Measurements from ENCODE around the gene ZNF48.
A peak's percentile ranks its signal among the peaks of the same experiment; 100 is the strongest.

The ZNF48 gene

DNA sequence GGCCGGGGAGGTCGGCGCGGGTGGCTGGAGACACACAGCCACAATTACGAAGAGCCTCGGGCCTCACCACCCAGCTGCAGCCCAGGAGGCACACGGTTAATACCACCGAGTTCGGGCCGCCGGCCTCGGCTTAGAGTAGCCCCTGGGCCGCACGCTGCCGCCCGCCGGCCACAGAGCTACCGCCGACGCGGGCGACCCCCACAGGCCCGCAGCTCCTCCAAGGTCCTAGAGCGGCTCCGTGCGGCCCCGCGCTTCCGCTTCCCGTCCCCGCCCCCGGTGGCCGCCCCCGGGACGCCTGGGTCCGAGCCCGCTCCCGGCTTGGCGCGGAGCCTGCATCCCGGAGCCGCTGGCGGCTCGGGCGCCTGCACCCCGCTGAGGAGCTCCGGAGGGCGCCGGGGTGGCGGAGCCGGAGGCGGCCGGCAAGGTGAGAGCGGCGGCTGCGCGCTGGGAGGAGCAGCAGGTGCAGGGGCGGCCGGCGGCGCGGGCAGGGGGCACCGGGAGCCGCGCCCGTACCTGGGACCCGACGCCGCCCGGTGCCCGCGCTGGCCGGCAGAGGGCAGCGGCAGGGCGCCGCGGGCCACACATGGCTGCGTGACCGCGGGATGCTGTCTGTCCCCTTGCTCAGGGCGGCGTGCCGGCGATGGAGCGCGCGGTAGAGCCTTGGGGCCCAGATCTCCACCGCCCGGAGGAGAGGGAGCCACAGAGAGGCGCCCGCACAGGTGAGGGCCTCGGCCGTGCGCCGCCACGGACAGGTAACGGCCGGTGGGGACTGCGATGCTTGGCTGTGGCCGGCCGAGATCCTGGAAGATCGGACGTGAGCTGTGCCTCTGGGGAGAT is at the start of gene ZNF48:
Gene ZNF48, plus strand, starts transcription at position 266 of the 837 bp plus-strand sequence. Its CDS starts 375 bp downstream, at position 641.
- peak; percentile 54 for DNase-seq

DNA sequence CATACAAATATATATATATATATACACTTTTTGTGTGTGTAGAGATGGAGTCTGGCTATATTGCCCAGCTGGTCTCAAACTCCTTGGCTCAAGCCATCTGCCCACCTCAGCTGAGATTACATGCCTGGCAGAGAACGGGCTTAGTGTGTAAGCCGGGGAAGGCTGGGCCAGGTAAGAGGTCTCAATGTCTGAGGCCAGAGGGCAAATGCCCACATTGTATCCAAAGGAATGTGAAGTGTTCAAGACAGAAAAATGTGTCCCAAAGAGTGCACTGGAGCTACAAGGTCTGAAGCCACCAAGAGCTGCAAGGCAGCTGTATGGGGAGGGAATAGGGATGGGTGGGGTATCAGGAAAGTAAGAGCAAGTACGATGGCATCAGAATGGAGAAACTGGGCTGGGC is 48.9 kb upstream of the ZNF48 start:
- no peak for DNase-seq

DNA sequence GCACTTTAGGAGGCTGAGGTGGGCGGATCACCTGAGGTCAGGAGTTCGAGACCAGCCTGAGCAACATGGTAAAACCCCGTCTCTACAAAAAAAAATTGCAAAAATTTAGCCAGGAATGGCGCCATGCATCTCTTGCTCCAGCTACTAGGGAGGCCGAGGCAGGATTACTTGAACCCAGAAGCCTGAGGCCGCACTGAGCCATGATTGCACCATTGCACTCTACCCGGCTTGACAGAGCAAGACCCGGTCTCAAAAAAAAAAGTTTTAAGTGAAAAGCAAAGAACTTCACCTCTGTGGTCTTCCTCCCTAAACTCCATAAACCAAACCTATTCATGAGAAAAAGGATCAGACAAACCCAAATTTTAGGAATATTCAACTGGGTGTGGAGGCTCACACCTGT is 47.1 kb upstream of the ZNF48 start:
- DNase-seq, result no peak

DNA sequence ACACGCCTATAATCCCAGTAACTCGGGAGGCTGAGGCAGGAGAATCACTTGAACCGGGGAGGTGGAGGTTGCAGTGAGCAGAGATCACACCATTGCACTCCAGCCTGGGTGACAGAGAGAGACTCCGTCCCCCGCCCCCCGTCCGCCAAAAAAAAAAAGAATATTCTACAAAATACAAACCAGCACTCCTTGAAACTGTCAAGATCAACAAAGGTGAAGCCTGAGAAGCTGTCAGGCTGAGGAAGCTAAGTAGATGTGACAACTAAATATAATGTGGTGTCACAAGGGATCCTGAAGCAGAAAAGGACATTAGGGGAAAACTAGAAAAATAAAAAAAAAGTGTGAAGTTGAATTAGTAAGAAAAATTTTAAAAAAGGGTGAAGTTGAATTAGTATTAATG is 46.3 kb upstream of the ZNF48 start:
- DNase-seq, result no peak

DNA sequence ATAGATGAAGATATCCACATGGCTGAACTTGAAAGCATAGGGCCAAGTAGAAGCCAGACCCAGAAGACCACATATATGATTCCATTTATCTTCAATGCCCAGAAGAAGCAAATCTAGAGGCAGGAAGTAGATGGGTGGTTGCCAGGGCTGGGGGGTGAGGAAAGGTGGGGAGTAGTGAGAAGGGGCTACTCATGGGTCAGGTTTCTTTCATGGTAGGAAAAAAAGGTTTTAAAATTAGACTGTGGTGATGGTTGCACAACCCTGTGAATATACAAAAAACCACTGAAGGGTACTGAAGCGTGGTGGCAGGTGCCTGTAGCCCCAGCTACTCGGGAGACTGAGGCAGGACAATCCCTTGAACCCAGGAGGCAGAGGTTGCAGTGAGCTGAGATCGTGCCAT is 45.5 kb upstream of the ZNF48 start:
- DNase-seq, result peak; percentile 54

DNA sequence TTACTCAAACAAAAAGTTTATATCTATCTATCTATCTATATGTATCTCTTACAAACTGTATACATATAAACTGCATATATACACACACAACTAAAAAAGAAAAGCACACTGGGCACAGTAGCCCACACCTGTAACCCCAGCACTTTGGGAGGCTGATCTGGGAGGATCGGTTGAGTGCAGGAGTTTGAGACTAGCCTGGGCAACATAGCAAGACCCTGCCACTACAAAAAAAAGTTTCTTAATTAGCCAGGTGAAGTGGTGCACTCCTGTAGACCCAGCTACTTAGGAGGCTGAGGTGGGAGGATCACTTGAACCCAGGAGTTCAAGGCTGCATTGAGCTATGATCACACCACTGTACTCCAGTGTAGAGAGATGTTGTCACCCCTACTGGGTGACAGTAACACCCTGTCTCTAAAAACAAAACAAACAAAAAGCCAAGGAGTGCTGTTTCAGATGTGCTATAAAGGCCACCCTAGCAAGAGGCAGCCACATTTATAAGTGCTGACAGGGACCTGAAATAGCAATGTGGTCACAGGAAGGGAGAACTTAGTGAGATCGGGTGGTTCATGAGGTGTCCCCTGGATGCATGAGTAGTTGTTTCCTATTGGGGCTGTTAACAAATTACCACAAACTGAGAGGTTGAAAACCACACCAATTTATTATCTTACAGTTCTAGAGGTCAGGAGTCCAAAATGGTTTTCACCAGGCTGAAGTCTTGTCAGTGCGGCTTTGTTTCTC is 44.9 kb upstream of the ZNF48 start:
- peak; percentile 63 for DNase-seq

DNA sequence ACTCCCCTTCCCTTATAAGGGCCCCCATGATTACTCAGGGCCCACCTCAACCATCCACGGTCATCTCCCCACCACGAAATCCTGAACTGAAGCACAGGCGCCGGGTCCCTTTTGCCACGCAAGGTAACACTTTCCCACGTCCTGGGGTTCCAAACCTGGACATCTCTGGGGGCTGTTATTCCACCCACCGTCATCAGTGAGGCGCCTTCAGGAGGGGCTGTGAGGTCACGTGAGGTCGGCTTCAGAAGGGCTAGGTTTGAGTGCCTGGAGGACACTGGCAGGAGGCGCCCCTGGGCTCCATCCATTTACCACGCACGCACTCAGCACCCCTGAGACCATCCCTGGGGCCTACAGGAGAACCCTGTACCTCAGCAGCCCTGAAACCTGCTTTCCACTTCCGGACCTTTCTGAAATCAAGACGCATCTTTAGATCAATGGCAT is 44.2 kb upstream of the ZNF48 start:
- no peak for DNase-seq

DNA sequence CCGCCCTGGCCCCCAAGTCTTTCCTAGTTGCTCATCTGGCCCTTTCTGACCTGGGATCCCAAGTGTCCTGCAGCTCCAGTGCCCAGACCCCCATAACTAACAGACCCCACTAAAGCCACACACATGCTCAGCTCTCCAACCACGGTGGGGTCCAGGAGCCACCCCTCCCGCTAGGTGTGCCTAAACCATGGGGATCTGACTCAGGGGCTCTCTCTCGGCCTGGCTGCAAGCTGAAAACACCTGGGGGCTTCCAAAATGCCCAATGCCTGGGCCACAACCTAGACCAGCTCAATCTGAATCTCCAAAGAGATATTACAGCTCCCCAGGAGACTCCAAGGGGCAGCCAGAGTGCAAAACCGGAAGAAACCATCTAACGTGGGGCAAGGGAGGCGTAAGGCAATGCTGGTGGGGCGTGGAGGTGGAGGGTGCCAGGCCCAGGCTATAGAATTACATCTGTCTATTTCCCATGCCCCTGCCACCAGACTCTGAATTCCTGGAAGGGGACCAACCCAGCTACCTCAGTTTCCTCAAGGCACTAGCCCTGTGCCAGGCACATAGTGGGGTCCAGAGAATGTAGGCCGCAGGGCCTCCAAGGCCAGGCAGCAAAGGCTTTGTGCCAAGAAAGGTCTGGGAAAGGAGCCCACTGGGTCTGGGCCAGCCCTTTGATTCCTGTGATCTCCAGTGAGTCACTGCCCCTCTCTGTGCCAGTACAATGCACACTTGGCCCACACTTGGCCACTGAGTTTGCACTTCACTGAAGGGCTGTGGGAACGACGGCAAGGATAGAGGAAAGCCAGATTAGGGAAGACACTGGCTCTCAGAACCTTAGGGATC is 43.4 kb upstream of the ZNF48 start:
- no peak for DNase-seq

DNA sequence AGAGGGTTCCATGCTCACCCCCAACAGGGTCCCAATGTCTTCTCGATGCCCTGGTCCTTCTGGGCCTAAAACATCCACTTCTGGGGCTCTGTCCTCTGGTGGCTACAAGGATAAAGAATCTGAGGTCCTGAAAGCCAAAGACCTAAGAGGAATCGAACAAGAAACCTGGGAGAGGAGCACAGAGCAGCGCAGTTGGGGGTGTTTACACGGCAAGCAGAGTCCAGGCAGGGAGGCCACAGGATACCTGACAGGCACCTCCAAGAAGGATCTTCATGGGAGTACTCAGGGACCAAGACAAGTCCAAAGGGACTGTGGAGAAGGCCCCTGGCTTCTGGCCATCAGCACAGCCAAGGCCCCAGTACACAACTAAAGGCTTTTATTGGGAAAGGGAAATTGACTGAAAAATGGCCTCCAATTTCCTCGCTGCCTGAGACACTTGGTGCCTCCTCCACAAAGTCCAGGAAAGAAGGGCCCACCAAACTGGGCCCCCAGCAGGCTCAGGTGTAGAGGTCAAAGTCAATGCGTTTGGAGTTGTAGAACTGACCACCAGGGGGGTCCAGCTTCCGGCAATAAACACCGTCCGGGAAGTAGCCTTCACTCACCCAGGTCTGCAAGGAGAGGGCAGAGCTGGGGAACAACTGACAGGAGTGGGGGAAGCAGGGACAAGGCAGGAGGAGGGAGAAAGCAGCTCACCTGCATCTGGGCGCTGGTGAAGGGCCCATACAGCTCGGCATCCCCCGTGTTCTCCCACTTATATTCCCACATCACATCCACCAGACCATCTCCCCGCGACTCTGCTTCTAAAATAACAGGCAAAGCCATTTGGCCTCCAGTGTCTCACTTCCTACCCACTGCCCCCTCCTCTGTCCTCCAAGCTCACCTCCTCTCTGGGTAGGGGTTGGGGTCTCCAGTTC is 42.5 kb upstream of the ZNF48 start:
- DNase-seq, result no peak

DNA sequence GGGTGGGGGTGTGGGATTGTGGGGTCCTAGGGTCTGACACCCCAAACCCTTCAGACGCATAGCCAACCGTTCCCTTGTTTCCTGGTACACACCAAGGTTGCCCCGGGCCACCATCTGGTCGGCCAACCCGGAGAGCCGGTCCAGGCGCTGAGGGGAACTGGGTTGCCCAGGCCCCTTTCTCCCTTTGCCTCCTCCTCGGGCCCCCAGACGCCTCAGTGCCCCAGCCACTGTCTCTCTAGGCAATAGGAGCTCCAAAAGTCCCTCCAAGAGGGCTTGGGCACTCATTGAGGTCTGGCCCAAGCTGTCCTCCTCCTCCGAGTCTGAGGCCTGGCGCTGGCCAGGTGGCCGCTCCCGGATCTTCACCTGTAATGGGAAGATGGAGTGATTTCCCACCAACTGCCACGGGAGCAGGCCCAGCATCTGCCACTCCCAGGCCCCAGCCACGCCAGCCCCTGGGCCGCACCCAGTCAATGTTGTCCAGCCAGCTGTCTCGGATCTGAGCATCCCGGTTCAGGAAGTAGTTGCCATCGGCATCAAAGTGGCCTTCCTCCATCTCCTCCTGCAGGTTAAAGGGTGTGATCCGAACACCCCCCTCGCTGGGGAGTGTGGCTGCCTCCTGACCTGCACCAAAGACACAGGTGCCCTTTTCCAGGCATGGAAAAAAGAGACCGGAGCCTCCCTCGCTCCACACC is 41.6 kb upstream of the ZNF48 start:
- no peak for DNase-seq

DNA sequence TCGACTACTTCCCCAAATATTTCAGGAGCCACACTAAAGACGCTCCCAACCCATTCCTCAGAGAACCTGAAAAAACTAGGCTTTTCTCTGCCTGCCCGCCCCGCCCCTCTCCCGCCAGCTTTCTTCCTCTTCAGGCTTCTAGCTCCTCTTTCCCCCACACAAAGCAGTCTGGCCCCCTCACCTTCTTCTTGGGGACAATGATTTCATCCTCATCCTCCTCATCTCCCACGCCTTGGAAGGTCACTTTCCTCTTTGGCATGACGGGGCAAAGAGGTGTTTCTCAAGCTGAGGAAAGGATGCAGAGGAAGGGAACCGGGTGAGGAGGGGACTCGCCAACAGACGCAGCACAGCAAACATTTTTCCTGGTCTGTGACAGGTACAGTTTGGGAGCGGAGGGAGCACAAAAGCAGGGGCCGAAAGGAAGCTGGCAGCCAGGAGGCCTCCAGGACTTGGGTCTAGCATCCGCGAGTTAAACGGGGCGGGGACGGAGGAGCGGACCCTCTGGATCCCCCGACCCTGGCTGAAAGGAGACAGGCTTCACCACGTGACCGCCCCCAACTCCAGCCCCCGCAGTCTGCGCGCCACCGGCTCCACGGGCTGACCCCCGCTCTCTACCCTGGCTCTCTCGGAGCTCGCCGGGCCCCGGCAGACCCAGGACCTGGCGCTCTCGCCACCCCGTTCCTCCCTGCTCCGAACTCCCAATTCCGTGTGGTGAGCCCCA is 40.6 kb upstream of the ZNF48 start:
- no peak for DNase-seq

DNA sequence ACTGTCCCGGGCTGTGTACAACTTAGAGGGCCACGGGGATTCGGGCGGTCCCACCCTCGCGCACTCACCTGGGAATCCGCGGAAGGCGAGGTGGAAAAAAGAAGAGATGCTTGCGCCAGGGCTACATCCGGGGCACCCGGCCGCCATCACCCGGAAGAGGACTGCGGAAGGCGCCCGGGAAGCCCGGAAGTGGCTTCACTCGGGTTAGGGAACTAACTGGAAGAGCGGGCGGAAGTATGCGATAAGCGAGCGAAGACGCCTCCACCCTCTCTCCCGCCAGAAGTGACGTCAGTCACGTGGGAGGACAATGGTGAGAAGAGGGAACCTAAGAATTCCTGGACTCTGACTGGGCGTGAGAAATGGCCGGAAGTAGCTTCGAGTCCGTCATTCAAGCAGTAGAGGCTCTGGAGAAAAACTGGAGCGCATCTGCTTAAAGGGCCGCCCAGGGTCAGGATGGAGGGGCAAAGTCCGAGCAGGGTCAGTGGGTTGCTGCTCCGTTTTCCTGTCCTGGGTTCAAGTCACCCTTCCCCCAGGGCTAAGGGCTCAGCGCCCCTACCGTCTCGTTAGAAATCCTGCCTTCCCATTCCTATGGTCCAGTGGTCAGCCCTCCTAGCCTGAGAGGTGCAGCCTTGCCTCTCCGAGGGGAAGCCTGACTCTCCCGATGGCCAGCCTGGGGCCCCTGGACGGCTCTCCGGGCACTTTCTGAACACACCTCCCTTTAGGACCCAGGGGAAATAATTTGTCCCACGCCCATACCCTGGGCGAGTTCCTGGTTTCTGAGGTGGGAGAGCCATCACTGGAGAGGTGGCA is 39.9 kb upstream of the ZNF48 start, which contains the start of gene CD2BP2:
Gene CD2BP2, minus strand, starts transcription at position 165 of the 810 bp plus-strand sequence. CDS start 627 bp downstream, outside the sequence.
- peak; percentile 87 for DNase-seq

DNA sequence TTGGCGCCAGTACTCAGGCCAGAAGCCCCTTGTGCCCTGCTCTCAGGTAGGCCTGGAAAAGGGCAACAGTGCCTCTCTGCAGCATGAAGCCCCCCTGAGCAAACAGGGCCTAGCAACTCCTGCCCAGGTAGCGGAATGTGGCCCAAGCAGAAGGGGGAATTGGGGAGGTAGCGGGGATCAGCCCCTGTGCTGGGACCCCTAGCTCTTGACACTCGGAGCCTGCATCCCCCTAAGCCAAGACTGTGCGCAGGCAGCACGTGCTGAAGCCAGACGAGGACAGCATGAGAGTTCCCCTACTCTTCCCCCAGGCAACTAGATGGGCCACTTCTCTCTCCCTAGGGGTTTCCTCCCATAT is 39.3 kb upstream of the ZNF48 start:
- no peak for DNase-seq

DNA sequence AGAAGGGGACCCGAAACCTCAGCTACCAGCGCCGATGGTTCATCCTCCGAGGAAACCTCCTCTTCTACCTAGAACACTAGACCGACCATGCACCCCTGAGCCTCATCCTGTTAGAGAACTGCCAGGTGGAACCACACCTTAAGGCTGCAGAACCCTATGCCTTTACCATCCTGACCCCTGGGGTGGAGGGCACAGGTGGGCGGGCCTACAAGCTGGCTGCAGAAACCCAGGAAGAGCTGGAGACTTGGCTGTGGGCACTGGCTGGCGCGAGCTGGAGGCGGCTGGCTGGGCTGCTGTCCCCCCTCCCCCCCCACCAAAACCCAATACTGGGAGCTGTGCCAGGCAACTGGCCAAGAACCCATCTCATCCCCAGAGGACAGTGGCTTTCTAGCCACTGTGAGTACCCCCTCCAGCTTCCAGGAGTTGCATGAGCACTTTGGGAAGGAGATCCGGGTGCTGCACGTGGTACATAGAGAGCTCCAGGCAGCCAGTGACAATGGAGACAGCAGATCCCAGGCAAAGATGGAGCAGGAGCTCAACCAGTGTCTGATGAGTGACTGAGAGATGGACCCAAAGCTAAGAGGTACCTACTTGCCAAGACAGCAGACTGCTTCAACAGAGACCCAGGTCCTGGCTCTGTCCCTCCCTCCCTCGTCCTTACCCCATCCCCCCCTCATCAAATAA is 38.7 kb upstream of the ZNF48 start:
- DNase-seq, result no peak

DNA sequence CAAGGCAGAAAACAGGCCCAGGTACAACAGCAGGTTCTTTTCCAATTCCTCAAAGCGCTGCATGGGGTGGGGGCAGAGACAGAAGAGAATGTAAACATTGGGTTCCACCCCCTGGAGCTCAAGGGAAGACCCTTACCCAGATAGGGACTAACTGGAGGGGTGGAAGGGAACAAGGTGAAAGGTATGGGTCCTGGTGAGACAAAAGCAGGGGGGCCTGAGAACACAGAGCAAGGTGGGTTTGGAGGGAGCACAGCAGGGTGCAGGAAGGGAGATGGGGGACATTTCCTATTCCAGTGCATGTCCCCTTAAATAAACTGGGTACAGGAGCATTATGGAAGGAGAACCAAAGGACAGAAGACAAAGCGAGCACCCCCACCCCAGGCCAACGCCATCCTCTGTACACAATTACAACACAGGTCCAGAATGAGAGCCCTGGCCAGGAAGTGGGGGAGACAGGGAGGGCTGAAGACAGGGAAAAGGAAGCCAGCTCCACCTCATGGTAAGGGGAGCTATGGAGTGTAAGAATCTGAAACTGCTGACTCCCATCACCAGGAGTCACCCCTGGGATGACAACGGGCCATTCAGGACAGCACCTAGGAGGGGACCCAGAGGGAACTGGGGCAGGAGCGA is 38.0 kb upstream of the ZNF48 start:
- DNase-seq, result no peak

DNA sequence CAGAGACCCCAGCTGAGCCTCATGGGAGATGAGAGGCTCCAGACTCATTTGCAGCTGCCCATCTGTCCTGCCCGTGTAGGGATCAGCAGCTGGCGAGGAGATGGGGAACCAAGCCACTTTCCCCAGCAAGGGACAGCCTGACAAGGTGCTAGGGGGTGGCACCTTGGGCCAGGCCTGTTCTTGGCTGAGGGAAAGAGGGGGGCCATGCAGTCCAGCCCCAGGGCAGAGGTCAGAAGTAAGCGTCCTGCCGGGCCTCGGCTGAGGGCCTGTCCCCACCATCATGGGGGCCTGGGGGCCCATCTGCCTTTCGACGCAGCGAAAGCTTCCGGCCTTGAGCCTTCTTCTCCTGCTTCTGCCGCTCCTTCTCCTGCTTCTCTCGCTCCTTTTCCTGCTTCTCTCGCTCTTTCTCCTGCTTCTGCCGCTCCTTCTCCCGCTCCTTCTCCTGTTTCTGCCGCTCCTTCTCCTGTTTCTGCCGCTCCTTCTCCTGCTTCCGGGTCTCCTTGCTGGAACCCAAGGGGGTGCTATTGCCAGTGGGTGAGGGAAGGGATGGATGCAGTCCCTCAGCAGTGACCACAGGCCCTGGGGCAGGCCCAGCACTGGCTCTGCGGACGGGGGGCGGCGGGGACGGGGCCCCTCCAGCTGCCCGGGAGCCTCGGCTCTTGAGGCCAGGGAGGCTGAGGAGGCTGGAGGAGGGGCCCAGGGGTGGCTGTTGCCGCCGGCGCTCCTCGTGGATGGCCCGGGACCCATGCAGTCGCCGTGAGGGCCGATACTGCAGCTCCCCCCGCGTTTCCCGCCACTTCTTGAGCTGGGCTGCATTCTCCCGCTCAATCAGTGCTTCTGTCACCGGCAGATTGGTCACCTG is 37.3 kb upstream of the ZNF48 start:
- DNase-seq, result no peak

DNA sequence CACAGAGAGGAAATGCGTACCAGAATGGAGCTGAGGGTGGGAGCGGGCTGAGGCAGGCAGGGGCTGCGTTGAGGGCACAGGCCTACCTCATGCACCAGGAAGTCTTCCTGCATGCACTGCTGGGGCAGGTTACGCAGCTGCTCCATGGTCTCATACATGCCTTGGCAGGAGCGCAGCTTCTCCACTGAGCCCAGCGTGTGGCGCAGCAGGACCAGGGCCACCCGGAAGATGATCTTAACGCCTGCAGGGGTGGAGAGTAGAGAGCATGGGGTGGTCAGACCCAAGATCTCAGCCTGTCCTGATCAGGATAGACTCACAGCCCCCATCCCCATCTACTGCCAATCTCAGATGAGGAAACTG is 36.7 kb upstream of the ZNF48 start:
- DNase-seq, result no peak
